Calu3 (cell line): ENCODE results near the gene RGS14. TPM values are rescaled to one million over a fixed set of nuclear protein-coding genes. Genes with fewer than 3 reads are reported as not detected.
"Not testable (repeated sequence)": the region's sequence is repeated elsewhere in the genome, so short reads cannot be mapped to it uniquely, and the experiment has no call there.

Experiments used
- BruUV-seq: library from RNA; stranded (reverse); fragments of 400-500 nt; replicated peaks from 2 replicates; lab custom pipeline; 2021; lab: Mats Ljungman, UMichigan
- CTCF ChIA-PET: fragments of 300-600 bp; sonication (Branson Sonifier 250); formaldehyde crosslinking; loops from one replicate; lab custom pipeline; 2022; ENCODE audit warnings: antibody characterized with exemption; lab: Charles Lee
- DNase-seq: peaks from one replicate; pipeline ENCODE4 v3.0.0; 2022
- H3K27ac Mint-ChIP-seq: one replicate; pipeline ENCODE4 v1.8.0; 2022; ENCODE audit warnings: mixed read lengths; ENCODE audit not compliant: unreplicated experiment
- H3K27me3 Mint-ChIP-seq: one replicate; pipeline ENCODE4 v1.8.0; 2022; ENCODE audit warnings: mixed read lengths; ENCODE audit not compliant: unreplicated experiment
- H3K36me3 Mint-ChIP-seq: one replicate; pipeline ENCODE4 v1.8.0; 2022; ENCODE audit warnings: mild to moderate bottlenecking, moderate library complexity, mixed read lengths; ENCODE audit not compliant: insufficient read depth, unreplicated experiment
- H3K4me1 Mint-ChIP-seq: one replicate; pipeline ENCODE4 v1.8.0; 2022; ENCODE audit warnings: mild to moderate bottlenecking, low read depth, mixed read lengths; ENCODE audit not compliant: unreplicated experiment
- H3K4me3 Mint-ChIP-seq: one replicate; pipeline ENCODE4 v1.8.0; 2022; ENCODE audit warnings: mild to moderate bottlenecking, low read depth, moderate library complexity, mixed read lengths; ENCODE audit not compliant: unreplicated experiment
- H3K9me3 Mint-ChIP-seq: one replicate; pipeline ENCODE4 v1.8.0; 2022; ENCODE audit warnings: low read depth, mixed read lengths; ENCODE audit not compliant: unreplicated experiment
- CTCF ChIP-seq: fragments of 200-600 bp; IDR thresholded peaks from one replicate; pipeline ENCODE4 v1.8.0; 2022; ENCODE audit warnings: antibody characterized with exemption; ENCODE audit not compliant: unreplicated experiment
- intact Hi-C: fragments of 100-400 bp; cut with micrococcal nuclease; formaldehyde crosslinking; loops from one replicate; pipeline ENCODE4 v1.10.0; 2022; ENCODE audit not compliant: unreplicated experiment
- total RNA-seq: library from RNA; stranded (reverse); gene quantifications from 2 replicates; pipeline ENCODE4 v1.2.3, GENCODE V29; 2022

Gene RGS14
- total RNA-seq, 1 experiment from 2014 or later, result 12.9 TPM

- BruUV-seq, result no TSS peak
- Mint-ChIP-seq H3K4me3 (no peak overlapping the region), H3K9me3 (no peaks in the 10 kb centered on the region), H3K4me1 (peaks cover 42% of the 10 kb centered on the region), H3K27me3 (no peaks in the 10 kb centered on the region), H3K36me3 (peaks cover 19% of the 10 kb centered on the region), H3K27ac (no peak overlapping the region)
- no peak for DNase-seq
- CTCF ChIA-PET, result no interaction called here
- no peak for TF ChIP-seq CTCF
- intact Hi-C loops, result no loop called here
Observed at GRCh38 chr5:177374211-177374610, 16.5 kb downstream of the RGS14 start.

GRCh38 chr5:177375516-177375915, 17.8 kb downstream of the RGS14 start:
- H3K27ac Mint-ChIP-seq, H3K27me3 Mint-ChIP-seq, CTCF ChIA-PET, intact Hi-C loops, DNase-seq, BruUV-seq, H3K4me3 Mint-ChIP-seq, H3K9me3 Mint-ChIP-seq: not testable (repeated sequence)
- Mint-ChIP-seq H3K4me1 (peaks cover 48% of the 10 kb centered on the region), H3K36me3 (peaks cover 29% of the 10 kb centered on the region)

GRCh38 chr5:177376107-177376506, 18.4 kb downstream of the RGS14 start:
- intact Hi-C loops, result no loop called here

GRCh38 chr5:177377851-177378776, 20.4 kb downstream of the RGS14 start:
- BruUV-seq, result no TSS peak

More at GRCh38 chr5:177376107-177376506, 18.4 kb downstream of the RGS14 start:
- Mint-ChIP-seq H3K36me3 (peaks cover 29% of the 10 kb centered on the region), H3K4me3 (no peak overlapping the region), H3K27ac (peak overlapping the region; percentile 71), H3K4me1 (peaks cover 49% of the 10 kb centered on the region), H3K9me3 (no peaks in the 10 kb centered on the region), H3K27me3 (no peaks in the 10 kb centered on the region)
- CTCF ChIA-PET, result no interaction called here
- no TSS peak for BruUV-seq
- DNase-seq, result no peak
- no peak for TF ChIP-seq CTCF

More at GRCh38 chr5:177377851-177378776, 20.4 kb downstream of the RGS14 start:
- DNase-seq, result no peak
- intact Hi-C loops, result no loop called here
- peaks cover 49% of the 10 kb centered on the region for H3K4me1 Mint-ChIP-seq
- peaks cover 22% of the 10 kb centered on the region for H3K36me3 Mint-ChIP-seq
- peak overlapping the region; percentile 90 for H3K27ac Mint-ChIP-seq
- CTCF ChIA-PET, result interaction anchor here (0.7 to 3.2 kb wide), 9 partner anchors 8 to 77 kb away, joined by 3 to 56 read pairs (median 6); partner anchors contain the start of gene LMAN2
- no peaks in the 10 kb centered on the region for H3K27me3 Mint-ChIP-seq
- H3K9me3 Mint-ChIP-seq, result no peaks in the 10 kb centered on the region
- no peak overlapping the region for H3K4me3 Mint-ChIP-seq
- TF ChIP-seq CTCF, result no peak
